ENCODE data around the gene LIPK. TPM values are rescaled to one million over a fixed set of nuclear protein-coding genes. Genes with fewer than 3 reads are reported as not detected.

The LIPK gene
- total RNA-seq, 1 experiment from 2014 or later, result not detected

DNA sequence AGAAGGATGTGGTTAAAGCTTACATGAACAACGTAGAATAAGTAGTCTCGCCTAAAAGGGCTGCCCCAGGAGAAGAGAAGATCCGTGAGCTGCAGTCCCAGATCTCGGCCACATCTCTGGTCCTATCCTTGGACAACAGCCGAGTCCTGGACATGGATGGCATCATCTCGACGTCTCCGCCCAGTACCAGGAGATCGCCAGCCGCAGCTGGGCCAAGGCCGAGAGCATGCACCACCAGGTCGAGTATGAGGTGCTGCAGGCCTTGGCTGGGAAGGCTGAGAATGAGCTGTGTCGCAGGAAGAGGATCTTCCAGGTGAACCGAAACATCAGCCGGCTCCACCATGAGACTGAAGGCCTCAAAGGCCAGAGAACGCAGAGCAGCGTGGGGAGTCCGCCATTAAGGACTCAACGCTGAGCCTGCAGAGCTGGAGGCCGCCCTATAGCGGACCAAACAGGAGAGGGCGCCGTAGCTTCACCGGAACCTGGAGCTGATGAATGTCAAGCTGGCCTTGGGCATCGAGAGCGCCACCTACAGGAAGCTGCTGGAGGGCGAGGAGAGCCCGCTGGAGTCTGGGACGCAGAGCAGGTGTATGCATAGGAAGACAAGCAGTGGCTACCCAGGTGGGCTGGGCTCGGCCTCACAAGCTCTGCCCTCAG lies 22.2 kb downstream of the LIPK start (continued):
- TF ChIP-seq ZNF219 (CRISPR knock-in tag; IDR thresholded peaks at IDR 0.05; ENCODE audit: borderline replicate concordance) (no peak), SMAD4 (CRISPR knock-in tag; IDR thresholded peaks at IDR 0.05) (no peak), JAZF1 (CRISPR knock-in tag; IDR thresholded peaks at IDR 0.05) (no peak), ZNF232 (CRISPR knock-in tag; IDR thresholded peaks at IDR 0.05) (0 out of 2 replicates have a peak, but pooled peaks have one; percentile 70), TEAD1 (CRISPR knock-in tag; IDR thresholded peaks at IDR 0.05) (peak; percentile 46; the same call in 1 of the 2 replicates), NR3C1 (CRISPR knock-in tag; conservative IDR thresholded peaks at IDR 0.05; ENCODE audit: low read depth) (peak; percentile 89; the same call in 1 of the 2 replicates), SOX15 (CRISPR knock-in tag; IDR thresholded peaks at IDR 0.05) (no peak), ETV6 (CRISPR knock-in tag; IDR thresholded peaks at IDR 0.05) (peak; percentile 72; the same call in 1 of the 2 replicates), TCF7 (CRISPR knock-in tag; IDR thresholded peaks at IDR 0.05; ENCODE audit: low read depth) (no peak), NR1H2 (CRISPR knock-in tag; IDR thresholded peaks at IDR 0.05) (no peak), NFYB (CRISPR knock-in tag; conservative IDR thresholded peaks at IDR 0.05; ENCODE audit: low read depth) (no peak), FOXJ3 (CRISPR knock-in tag; IDR thresholded peaks at IDR 0.05; ENCODE audit: borderline replicate concordance) (no peak), CBFB (CRISPR knock-in tag; IDR thresholded peaks at IDR 0.05; ENCODE audit: low read depth) (0 out of 2 replicates have a peak, but pooled peaks have one; percentile 91)
- TF ChIP-seq, protein P1, sequence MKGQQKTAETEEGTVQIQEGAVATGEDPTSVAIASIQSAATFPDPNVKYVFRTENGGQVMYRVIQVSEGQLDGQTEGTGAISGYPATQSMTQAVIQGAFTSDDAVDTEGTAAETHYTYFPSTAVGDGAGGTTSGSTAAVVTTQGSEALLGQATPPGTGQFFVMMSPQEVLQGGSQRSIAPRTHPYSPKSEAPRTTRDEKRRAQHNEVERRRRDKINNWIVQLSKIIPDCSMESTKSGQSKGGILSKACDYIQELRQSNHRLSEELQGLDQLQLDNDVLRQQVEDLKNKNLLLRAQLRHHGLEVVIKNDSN (CRISPR knock-in tag; IDR thresholded peaks at IDR 0.05), result no peak
- TF ChIP-seq, protein P2, sequence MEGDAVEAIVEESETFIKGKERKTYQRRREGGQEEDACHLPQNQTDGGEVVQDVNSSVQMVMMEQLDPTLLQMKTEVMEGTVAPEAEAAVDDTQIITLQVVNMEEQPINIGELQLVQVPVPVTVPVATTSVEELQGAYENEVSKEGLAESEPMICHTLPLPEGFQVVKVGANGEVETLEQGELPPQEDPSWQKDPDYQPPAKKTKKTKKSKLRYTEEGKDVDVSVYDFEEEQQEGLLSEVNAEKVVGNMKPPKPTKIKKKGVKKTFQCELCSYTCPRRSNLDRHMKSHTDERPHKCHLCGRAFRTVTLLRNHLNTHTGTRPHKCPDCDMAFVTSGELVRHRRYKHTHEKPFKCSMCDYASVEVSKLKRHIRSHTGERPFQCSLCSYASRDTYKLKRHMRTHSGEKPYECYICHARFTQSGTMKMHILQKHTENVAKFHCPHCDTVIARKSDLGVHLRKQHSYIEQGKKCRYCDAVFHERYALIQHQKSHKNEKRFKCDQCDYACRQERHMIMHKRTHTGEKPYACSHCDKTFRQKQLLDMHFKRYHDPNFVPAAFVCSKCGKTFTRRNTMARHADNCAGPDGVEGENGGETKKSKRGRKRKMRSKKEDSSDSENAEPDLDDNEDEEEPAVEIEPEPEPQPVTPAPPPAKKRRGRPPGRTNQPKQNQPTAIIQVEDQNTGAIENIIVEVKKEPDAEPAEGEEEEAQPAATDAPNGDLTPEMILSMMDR (IDR thresholded peaks at IDR 0.05), result peak; percentile 95
- TF ChIP-seq, protein P3, sequence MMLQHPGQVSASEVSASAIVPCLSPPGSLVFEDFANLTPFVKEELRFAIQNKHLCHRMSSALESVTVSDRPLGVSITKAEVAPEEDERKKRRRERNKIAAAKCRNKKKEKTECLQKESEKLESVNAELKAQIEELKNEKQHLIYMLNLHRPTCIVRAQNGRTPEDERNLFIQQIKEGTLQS (CRISPR knock-in tag; conservative IDR thresholded peaks at IDR 0.05), result no peak
- TF ChIP-seq, protein P4, sequence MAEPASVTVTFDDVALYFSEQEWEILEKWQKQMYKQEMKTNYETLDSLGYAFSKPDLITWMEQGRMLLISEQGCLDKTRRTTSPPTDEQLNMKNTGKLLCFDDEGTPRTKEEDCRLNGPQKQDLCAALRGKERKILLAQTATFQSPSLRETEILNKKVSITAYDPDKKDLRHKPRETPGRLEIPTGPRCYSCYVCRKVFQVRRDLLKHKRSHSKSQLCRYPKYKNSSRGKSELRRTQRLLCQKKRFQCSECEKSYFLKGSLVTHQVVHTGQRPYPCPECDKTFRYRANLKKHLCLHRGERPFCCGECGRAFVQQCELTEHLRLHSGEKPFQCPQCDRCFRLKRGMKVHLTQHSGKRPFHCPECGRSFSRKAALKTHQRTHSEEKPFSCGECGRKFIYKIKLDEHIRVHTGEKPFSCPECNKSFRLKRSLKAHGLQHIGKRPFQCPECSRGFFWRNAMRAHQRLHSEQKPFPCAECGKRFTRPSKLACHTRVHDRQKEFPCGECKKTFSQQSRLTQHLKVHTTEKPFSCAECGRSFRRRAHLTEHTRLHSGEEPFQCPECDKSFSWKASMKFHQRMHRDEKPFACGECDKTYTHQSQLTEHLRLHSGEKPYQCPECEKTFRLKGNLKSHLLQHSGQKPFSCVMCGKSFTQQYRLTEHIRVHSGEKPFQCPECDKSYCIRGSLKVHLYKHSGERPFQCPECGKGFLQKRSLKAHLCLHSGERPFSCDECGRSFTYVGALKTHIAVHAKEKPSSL (CRISPR knock-in tag; conservative IDR thresholded peaks at IDR 0.05), result no peak

DNA sequence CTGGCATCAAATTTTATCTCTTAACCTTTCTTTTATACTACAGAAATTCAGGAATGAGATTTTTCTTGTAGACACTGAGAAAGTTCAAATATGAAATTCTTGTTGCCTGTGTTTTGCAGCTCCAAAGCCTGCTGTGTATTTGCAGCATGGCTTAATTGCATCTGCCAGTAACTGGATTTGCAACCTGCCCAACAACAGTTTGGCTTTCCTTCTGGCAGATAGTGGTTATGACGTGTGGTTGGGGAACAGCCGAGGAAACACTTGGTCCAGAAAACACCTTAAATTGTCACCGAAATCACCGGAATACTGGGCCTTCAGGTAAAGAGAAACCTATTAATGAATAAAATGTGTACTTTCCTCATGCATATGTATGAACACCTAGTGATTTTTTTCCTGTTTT lies 24.8 kb downstream of the LIPK start:
- H3K4me1 Mint-ChIP-seq, result peaks cover 13% of the 10 kb centered on the region
- ChIA-PET CTCF (interaction anchor here (1.0 to 5.8 kb wide), 4 partner anchors 11 to 204 kb away, joined by 3 to 77 read pairs (median 3); no protein-coding TSS in a partner anchor), POLR2A (no interaction called here)
- no peaks in the 10 kb centered on the region for H3K9me3 Mint-ChIP-seq
- H3K27ac Mint-ChIP-seq, result no peak overlapping the region
- no peaks in the 10 kb centered on the region for H3K36me3 Mint-ChIP-seq
- DNase-seq (ENCODE audit: low spot score) (no peak), ATAC-seq (no peak)
- H3K4me3 Mint-ChIP-seq, result no peak overlapping the region
- peaks cover 30% of the 10 kb centered on the region for H3K27me3 Mint-ChIP-seq (ENCODE audit: low read depth)
- TF ChIP-seq, protein P5, sequence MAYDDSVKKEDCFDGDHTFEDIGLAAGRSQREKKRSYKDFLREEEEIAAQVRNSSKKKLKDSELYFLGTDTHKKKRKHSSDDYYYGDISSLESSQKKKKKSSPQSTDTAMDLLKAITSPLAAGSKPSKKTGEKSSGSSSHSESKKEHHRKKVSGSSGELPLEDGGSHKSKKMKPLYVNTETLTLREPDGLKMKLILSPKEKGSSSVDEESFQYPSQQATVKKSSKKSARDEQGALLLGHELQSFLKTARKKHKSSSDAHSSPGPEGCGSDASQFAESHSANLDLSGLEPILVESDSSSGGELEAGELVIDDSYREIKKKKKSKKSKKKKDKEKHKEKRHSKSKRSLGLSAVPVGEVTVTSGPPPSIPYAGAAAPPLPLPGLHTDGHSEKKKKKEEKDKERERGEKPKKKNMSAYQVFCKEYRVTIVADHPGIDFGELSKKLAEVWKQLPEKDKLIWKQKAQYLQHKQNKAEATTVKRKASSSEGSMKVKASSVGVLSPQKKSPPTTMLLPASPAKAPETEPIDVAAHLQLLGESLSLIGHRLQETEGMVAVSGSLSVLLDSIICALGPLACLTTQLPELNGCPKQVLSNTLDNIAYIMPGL (CRISPR knock-in tag; IDR thresholded peaks at IDR 0.05), result no peak
- TF ChIP-seq, protein P6, sequence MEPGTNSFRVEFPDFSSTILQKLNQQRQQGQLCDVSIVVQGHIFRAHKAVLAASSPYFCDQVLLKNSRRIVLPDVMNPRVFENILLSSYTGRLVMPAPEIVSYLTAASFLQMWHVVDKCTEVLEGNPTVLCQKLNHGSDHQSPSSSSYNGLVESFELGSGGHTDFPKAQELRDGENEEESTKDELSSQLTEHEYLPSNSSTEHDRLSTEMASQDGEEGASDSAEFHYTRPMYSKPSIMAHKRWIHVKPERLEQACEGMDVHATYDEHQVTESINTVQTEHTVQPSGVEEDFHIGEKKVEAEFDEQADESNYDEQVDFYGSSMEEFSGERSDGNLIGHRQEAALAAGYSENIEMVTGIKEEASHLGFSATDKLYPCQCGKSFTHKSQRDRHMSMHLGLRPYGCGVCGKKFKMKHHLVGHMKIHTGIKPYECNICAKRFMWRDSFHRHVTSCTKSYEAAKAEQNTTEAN (CRISPR knock-in tag; IDR thresholded peaks at IDR 0.05), result no peak
- TF ChIP-seq NFATC4 (CRISPR knock-in tag; IDR thresholded peaks at IDR 0.05), result no peak
- TF ChIP-seq, protein P7, sequence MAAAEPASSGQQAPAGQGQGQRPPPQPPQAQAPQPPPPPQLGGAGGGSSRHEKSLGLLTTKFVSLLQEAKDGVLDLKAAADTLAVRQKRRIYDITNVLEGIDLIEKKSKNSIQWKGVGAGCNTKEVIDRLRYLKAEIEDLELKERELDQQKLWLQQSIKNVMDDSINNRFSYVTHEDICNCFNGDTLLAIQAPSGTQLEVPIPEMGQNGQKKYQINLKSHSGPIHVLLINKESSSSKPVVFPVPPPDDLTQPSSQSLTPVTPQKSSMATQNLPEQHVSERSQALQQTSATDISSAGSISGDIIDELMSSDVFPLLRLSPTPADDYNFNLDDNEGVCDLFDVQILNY (CRISPR knock-in tag; IDR thresholded peaks at IDR 0.05), result no peak
- TF ChIP-seq JUN (CRISPR knock-in tag; IDR thresholded peaks at IDR 0.05), result no peak
- TF ChIP-seq, protein P3 (CRISPR knock-in tag; conservative IDR thresholded peaks at IDR 0.05), result no peak
- TF ChIP-seq TCF7 (CRISPR knock-in tag; IDR thresholded peaks at IDR 0.05; ENCODE audit: low read depth), result no peak
- no peak for TF ChIP-seq ZNF396 (CRISPR knock-in tag; IDR thresholded peaks at IDR 0.05; ENCODE audit: borderline replicate concordance)
- TF ChIP-seq, protein P8, sequence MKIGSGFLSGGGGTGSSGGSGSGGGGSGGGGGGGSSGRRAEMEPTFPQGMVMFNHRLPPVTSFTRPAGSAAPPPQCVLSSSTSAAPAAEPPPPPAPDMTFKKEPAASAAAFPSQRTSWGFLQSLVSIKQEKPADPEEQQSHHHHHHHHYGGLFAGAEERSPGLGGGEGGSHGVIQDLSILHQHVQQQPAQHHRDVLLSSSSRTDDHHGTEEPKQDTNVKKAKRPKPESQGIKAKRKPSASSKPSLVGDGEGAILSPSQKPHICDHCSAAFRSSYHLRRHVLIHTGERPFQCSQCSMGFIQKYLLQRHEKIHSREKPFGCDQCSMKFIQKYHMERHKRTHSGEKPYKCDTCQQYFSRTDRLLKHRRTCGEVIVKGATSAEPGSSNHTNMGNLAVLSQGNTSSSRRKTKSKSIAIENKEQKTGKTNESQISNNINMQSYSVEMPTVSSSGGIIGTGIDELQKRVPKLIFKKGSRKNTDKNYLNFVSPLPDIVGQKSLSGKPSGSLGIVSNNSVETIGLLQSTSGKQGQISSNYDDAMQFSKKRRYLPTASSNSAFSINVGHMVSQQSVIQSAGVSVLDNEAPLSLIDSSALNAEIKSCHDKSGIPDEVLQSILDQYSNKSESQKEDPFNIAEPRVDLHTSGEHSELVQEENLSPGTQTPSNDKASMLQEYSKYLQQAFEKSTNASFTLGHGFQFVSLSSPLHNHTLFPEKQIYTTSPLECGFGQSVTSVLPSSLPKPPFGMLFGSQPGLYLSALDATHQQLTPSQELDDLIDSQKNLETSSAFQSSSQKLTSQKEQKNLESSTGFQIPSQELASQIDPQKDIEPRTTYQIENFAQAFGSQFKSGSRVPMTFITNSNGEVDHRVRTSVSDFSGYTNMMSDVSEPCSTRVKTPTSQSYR (CRISPR knock-in tag; IDR thresholded peaks at IDR 0.05), result no peak
